ENCODE results near the gene PRR4.

PRR4 gene

DNA sequence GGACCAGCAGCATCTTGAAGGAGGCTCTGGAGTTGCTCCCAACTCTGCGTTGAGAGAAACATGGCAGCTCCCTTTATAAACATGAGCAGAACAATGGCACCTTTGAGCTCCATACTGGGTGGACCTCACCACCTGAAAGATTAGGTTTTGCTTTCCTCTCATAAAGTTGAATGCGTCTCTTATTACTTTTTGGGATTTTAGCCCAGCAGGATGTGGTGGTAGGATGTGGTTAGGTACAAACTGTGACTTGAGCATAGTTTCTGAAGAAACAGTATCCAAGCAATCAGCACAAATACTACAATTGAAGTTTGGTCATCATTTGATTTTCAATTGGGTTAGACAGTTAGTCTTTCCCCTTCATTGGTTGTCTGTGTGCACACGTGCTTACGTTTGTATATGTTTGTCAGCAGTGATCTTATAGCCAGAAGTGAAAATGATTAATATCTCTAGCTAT is at the start of gene PRR4:
PRR4 (minus strand) TSS at position 51 of the 454 bp plus-strand sequence; CDS start at position 13, 38 bp downstream.
- DNase-seq (ENCODE audit: low read depth in 1 of 2, low spot score in 1 of 2), result no peak

GRCh38 chr12:10896854-10897253 is 47.6 kb upstream of the PRR4 start:
- no peak for DNase-seq (ENCODE audit: low read depth in 1 of 2, low spot score in 1 of 2)

GRCh38 chr12:10891937-10892336 is 42.7 kb upstream of the PRR4 start:
- DNase-seq (ENCODE audit: low read depth in 1 of 2, low spot score in 1 of 2), result no peak

GRCh38 chr12:10889226-10889625 is 40.0 kb upstream of the PRR4 start:
- no peak for DNase-seq (ENCODE audit: low read depth in 1 of 2, low spot score in 1 of 2)

GRCh38 chr12:10884086-10884725 is 34.9 kb upstream of the PRR4 start, which contains the start of gene PRH1:
TSS of gene PRH1 (minus strand) at chr12:10884255. CDS start at chr12:10884217, 38 bp downstream.
- no peak for DNase-seq (ENCODE audit: low read depth in 1 of 2, low spot score in 1 of 2)

DNA sequence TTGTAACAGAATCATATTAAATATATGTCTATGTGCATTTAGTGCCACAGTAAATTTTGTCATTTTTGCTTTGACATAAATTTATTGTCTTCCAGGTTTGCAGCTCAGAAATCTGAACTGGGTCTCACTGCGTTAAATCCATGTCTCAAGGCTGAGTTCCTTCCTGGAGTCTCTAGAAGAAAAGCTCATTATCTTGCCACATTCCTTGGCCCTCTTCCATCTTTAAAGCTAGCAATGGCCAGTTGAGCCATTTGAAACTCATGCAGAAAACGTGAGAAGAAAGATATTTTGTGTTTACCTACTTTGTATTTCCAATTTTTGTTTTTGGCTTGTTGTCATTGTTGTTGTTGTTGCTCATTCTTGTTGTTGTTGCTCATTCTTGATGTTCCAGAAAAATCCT is 24.1 kb upstream of the PRR4 start:
- no peak for DNase-seq (ENCODE audit: low read depth in 1 of 2, low spot score in 1 of 2)

DNA sequence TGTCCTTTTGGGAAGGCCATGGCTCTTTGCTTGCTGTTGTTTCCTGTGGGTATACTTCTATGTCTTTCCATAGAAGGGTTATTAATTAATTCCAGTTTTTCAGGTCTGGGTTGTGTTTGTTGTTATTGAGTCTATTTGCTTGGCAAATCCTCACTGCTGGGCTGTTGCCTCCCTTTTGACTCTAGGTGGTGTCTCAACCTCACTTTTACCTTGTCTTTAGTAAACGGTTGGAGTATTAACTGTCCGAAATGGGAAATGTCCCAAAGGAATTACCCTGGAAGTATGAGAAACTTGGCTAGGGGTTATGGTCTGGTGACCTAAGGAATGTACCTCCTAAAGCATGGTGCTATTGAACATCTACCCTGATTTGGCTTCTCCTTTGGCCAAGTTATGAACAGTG is 18.1 kb upstream of the PRR4 start:
- DNase-seq (ENCODE audit: low read depth in 1 of 2, low spot score in 1 of 2), result no peak

DNA sequence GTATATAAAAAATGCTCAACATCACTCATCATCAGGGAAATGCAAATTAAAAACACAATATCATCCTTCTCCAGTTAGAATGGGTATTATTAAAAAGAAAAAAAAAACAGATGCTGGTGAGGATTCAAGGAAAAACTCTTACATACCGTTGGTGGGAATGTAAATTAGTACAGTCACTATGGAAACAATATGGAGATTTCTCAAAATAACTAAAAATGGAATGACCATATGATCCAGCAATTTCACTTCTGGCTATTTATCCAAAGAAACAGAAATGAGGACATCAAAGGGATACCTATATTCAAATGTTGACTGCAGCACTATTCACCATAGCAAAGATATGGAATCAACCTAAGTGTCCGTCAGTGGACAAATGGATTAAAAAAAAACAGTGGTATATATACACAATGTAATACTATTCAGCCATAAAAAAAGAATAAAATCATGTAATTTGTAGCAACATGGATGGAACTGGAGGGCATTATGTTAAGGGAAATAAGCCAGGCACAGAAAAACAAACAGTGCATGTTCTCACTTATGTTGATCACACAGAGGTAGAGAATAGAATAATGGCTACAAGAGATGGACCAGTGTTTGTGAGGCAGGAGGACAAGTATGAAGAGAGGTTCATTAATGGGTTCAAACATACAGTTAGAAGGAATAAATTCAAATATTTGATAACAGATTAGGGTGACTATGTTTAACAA is 14.4 kb upstream of the PRR4 start:
- no peak for DNase-seq (ENCODE audit: low read depth in 1 of 2, low spot score in 1 of 2)

GRCh38 chr12:10861366-10861765 is 12.1 kb upstream of the PRR4 start:
- no peak for DNase-seq (ENCODE audit: low read depth in 1 of 2, low spot score in 1 of 2)

GRCh38 chr12:10855807-10856206 is 6.5 kb upstream of the PRR4 start:
- DNase-seq (ENCODE audit: low read depth in 1 of 2, low spot score in 1 of 2), result no peak

- no peak for DNase-seq (ENCODE audit: low read depth in 1 of 2, low spot score in 1 of 2)
Measured at GRCh38 chr12:10853776-10854175, 4.5 kb upstream of the PRR4 start.

- DNase-seq (ENCODE audit: low read depth in 1 of 2, low spot score in 1 of 2), result no peak
Measured at GRCh38 chr12:10851243-10851858, 2.1 kb upstream of the PRR4 start.

- DNase-seq (ENCODE audit: low read depth in 1 of 2, low spot score in 1 of 2), result no peak
Measured at GRCh38 chr12:10847744-10848143, 1.5 kb downstream of the PRR4 start.

- DNase-seq (ENCODE audit: low read depth in 1 of 2, low spot score in 1 of 2), result no peak
Measured at GRCh38 chr12:10842862-10843261, 6.4 kb downstream of the PRR4 start.

DNA sequence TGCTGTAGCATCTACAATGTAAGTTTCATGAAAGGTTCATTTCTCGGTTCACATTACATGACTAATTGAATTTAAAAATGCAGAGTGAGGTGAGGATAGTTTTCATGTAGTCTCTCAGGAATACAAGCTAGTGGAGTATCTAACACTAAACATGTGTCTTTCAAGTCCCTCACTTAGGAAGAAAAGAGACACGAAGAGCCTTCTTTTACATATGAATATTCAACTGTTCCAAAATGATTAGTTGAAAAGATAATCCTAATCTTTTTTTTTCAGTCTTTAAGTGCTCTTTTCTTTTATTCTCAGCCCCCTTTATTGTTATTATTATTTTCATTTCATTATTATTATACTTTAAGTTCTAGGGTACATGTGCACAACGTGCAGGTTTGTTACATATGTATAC is 10.8 kb downstream of the PRR4 start:
- no peak for DNase-seq (ENCODE audit: low read depth in 1 of 2, low spot score in 1 of 2)

DNA sequence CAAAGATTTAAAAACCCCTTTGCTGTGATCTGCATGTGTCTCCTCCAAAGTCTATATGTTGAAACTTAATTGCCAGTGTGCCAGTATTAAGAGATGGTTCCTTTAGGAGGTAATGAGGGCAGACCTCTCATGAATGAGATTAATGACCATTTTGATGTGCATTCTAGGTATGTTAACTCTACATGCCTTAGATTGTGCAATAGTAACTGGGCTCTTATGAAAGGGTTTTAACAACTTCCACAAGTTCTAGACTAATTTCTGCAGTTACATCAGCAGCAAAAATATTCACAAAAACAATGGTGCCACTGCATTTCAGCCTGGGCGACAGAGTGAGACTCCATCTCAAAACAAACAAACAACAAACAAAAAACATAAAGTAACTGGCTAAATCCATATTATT is 19.3 kb downstream of the PRR4 start:
- no peak for DNase-seq (ENCODE audit: low read depth in 1 of 2, low spot score in 1 of 2)

DNA sequence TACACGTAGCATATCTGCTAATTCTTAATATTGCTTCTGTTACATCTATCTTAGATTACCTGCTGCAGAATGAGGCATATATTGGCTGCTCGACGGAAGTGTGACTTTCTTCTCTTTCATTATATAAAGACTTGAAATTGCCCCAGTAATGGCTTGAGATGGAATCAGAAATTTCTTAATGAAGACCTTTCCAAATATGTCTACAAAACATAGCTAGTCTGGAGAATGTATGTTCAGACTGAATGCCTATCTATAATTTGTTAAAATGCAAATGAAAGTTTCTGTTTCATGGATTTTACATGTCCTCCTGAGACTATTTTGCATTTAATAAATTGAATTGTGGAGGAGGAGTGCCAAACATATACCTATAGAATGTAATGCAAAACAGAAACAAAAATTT is 23.0 kb downstream of the PRR4 start, which contains the start of gene TAS2R10:
TAS2R10 (minus strand) TSS at position 101 of the 400 bp plus-strand sequence; CDS start at position 12, 89 bp downstream.
- no peak for DNase-seq (ENCODE audit: low read depth in 1 of 2, low spot score in 1 of 2)

DNA sequence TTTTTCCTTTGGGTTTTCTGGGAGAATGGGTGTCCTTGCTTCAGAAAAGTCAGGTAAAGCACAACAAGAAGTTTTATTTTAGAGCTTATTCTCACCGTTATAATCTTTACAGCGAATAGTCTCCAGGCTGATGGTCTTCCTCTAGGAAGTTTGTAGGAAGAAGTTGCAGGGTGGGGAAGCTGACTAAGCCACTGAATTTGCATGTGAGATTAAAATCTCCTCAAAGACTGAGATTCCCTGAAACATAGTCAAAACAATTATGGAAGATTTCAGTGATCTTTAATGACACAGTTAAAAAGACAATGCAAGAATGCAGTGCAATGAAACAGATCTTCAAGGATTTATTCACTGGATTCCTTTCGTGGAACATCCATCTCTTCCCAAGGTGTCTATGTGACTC is 24.3 kb downstream of the PRR4 start:
- DNase-seq (ENCODE audit: low read depth in 1 of 2, low spot score in 1 of 2), result no peak

- DNase-seq (ENCODE audit: low read depth in 1 of 2, low spot score in 1 of 2), result no peak
Measured at GRCh38 chr12:10811883-10812536, 37.3 kb downstream of the PRR4 start.

DNA sequence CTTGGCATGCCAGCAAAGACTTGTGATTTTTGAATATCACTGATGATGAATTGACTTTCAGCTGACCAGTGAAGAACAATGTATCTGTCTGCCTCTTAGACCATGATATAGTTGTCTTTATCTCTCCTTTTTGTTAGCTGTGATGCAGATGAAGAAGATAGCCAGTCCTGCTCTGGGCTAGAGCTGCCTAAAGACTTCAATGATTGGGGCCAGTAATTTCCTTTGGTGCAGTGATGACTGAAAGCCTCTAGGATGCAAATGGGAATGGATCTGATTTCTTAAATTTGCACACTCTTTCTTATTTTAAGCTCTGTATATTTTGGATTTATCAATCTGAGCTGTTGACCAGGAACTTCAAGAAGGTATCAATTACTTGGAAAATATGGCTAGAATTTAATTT is 39.2 kb downstream of the PRR4 start, which contains the start of gene TAS2R9:
TAS2R9 (minus strand) TSS at position 101 of the 400 bp plus-strand sequence; CDS start at position 8, 93 bp downstream.
- DNase-seq (ENCODE audit: low read depth in 1 of 2, low spot score in 1 of 2), result no peak

GRCh38 chr12:10807186-10807585 is 42.1 kb downstream of the PRR4 start, which contains the start of gene TAS2R8:
TSS of gene TAS2R8 (minus strand) at chr12:10807286. CDS start at chr12:10806980, 306 bp downstream.
- DNase-seq (ENCODE audit: low read depth in 1 of 2, low spot score in 1 of 2), result no peak

Data from activated CD4-positive, alpha-beta T cell treated with anti-CD3 and anti-CD28 coated beads, Interleukin-2, amount 50 U/mL, for 24 hours (primary cell).